Measurements from ENCODE around the gene ADAM17.

Gene ADAM17

DNA sequence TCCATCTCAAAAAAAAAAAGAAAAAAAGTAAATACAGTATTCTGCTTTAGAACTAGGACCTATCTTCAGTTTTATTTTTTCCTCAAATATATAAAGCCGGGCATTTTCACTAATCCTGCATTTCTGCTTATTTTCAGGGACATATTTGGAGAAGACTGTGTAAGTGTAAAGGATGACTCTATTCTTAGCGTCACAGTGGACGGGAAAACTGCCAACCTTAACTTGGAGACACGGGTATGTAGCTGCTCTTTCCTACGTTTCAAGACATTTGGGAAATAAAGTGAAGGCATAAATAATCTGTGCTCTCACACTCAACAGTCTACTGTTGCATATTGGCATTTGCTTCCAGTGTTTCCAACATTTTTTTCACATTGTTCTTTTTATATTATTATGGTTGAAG, 84.4 kb downstream of the ADAM17 start:
- DNase-seq (ENCODE audit: low read depth in 2 of 2): no peak

DNA sequence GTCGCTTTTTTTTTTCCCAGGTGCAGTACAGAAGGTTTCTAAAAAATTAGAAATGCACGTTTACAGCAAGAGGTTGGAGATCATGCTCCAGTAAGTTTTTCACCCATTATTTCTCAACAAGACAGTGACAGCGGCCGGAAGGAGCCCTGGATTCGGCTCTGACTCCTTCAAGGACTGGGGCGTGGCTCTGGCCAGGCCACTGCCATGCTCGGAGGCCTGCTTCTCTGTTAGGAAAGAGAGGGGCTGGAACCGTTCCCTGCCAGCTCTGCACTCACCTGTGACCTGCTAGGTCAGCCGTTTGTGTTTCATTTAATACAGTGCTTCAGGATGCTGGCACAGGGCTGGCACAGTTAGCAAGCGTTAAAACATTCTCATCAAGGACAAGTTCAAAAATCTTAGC, 87.9 kb downstream of the ADAM17 start:
- no peak for DNase-seq (ENCODE audit: low read depth in 2 of 2)

DNA sequence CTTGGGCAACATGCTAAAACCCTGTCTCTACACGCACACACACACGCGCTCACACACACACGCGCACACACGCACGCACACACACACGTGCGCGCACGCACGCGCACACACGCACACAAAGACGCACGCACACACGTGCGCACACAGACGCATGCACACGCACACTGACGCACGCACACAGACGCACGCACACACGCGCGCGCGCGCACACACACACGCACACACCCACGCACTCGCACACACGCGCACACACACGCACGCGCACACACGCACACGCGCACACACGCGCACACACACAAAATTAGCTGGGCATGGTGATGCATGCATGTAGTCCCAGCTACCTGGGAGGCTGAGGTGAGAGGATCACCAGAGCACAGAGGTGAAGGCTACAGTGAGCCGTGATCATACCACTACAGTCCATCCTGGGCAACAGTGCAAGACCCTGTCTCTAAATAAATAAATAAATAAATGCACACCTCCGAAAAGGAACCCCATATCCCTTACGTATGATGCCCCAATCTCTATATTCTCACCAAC, 89.4 kb downstream of the ADAM17 start:
- DNase-seq (ENCODE audit: low read depth in 2 of 2): no peak

- DNase-seq (ENCODE audit: low read depth in 2 of 2): no peak
These were observed 90.5 kb downstream of the ADAM17 start for GRCh38 chr2:9465170-9465569.

DNA sequence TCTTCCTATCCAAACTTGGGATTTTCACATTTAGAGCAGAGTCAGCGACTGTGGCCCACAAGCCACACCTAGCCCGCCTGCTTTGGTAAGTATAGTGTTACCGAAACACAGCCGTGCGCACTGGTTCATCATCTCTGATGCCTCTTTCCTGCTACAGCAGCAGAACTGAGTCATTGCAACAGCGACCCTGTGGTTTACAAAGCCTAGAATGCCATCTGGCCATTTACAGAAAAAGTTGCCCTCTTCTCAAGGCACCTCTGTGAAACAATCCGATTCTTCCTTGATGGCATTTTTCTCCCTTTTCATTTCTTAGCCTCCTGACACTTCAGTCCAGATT, 92.0 kb downstream of the ADAM17 start:
- no peak for DNase-seq (ENCODE audit: low read depth in 2 of 2)

- DNase-seq (ENCODE audit: low read depth in 2 of 2): no peak
These were observed 92.5 kb downstream of the ADAM17 start for GRCh38 chr2:9462886-9463697.

DNA sequence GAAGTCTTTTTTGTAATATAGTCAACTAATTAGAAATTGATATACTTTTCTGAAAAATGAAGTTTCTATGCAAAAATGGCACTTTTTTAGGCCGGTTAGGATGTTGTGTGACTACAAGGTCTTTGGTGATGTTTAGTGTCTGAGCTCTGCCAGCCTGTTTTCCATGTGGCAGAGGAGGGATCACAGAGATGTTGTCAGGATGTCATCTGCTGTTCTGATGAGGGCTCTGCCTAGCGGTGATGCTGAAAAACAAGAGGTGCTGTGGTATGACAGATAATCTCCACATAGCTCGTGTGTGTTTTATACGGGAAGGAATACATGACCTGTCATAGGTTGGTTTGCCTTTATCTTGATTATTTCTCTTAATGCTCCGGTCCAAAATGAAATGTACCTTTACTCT, 93.3 kb downstream of the ADAM17 start:
- DNase-seq (ENCODE audit: low read depth in 2 of 2): no peak

DNA sequence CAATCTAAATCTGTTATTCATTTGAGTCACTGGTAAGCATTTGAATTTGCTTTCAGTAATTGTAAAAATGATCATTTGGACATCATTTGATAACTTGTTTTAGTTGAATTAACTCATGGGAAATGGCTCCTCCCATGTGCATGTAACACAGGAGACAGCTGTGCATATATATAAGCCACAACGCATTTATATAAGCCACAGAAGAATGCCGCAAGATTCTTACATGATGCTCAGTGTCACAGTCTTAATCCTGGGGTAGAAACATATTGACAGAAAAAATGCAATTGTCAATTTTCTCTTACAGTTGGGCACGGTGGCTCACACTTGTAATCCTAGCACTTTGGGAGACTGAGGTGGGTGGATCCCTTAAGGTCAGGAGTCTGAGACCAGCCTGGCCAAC, 94.6 kb downstream of the ADAM17 start:
- no peak for DNase-seq (ENCODE audit: low read depth in 2 of 2)

- no peak for DNase-seq (ENCODE audit: low read depth in 2 of 2)
These were observed 95.1 kb downstream of the ADAM17 start for GRCh38 chr2:9460441-9461017.

DNA sequence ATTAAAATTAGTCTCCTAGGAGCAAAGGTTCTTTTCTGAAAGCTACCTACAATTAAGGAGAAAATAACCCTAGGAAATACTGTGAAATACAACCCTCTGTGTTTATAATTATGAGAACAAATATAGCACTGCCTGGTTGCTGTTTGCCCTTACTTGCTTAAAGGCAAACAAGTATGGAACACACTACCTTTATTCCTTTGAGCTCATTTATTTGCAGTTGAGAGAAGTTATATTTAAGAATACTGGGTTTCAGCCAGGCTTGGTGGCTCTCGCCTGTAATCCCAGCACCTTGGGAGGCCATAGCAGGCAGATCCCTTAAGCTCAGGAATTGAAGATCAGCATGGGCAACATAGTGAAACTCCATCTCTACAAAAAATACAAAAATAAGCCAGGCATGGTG, 104.4 kb downstream of the ADAM17 start:
- DNase-seq (ENCODE audit: low read depth in 2 of 2): no peak

DNA sequence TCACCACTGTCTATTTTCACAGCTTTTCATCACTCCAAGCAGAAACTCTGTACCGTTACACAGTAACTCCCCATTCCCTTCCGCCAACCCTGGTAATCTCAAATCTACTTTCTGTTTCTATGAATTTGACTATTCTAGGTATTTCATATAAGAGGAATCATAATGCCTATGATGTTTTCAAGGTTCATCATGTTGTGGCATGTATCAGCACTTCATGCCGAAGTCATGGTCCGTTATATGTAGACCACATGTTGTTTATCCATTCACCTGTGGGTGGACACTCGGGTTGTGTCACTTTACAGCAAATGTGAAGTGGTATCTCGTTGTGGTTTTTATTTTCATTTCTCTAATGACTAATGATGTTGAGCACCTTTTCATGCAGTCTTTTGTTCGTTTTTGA, 110.5 kb downstream of the ADAM17 start:
- DNase-seq (ENCODE audit: low read depth in 2 of 2): no peak

DNA sequence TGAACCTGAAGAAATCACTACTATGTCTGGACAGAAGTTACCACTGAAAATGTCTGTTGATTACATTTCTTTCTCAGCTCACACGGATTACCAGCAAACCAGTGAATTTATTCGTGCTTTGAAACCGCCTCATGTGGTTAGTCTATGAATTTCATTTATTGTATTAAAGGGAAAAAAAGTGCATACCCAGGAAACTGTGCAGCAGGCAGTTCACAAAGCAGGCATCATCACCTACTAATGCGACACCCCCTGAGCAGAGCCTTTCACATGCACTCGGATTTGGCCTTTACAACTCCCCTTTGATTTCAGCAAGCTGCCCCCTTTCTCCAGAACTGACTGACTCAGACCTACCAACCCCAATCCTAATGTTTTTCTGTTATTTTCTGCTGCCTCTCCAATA, 112.1 kb downstream of the ADAM17 start:
- DNase-seq (ENCODE audit: low read depth in 2 of 2): no peak

GRCh38 chr2:9441556-9441955, 114.1 kb downstream of the ADAM17 start:
- no peak for DNase-seq (ENCODE audit: low read depth in 2 of 2)

GRCh38 chr2:9440058-9440727, 115.4 kb downstream of the ADAM17 start:
- no peak for DNase-seq (ENCODE audit: low read depth in 2 of 2)

DNA sequence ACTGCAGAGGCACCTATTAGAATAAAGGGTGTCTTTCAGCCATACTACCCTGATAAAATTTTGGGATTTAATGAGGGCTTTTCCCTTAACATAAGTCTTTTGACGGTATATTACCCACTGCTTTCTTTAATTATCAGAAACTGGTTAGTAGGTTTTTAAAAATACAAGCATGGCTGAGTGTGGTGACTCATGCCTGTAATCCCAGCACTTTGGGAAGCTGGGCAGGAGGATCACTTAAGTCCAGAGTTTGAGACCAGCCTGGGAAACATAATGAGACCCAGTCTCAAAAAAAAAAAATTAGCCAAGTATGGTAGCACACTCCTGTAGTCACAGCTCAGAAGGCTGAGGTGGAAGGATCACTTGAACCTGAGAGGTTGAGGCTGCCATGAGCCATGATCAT, 116.1 kb downstream of the ADAM17 start:
- no peak for DNase-seq (ENCODE audit: low read depth in 2 of 2)
